HG03135 (cell line): ENCODE results near the gene SORBS2.

ENCODE experiments used
- ATAC-seq: cut with Tn5 transposase; IDR thresholded peaks from one replicate; pipeline ENCODE4 v1.9.1; 2021; ENCODE audit warnings: mild to moderate bottlenecking, moderate library complexity; ENCODE audit not compliant: unreplicated experiment

Gene SORBS2

DNA sequence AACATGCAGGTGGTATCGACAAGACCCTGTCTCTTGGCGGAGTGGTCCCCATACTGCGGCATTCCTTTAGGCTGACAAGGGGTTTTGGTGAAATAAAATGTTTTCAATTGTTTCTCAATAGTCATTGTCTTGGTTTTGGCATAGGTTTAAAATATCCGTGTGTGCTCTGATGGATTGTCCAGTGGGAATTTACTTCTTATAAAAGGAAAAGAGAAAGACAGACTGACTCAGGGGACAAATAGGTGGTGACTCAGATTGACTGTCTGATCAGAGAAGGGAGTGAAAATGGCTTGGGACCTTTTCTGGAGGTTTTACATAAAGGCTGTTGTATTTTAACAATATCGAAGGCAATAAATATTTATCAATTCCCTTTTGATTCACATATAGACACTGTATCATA lies 129.8 kb downstream of the SORBS2 start:
- no peak for ATAC-seq

DNA sequence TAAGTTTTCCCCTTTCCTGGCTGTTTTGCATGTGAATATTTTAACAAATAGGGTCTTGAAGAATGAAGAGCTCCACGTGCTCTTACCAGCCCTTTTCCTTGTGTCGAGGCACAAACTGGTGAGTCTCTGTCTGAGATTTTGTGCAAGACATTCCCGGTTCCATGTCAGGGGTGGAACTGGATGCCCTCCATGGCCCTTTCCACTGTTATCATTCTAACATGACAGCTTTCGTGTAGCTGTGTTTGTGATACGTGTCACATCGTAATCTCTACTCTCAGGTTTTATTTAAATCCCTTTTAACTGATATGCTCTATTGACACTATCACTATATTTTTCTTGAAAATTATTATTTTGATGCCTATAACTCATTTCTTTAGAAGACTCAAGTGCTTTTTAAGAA lies 130.4 kb downstream of the SORBS2 start:
- no peak for ATAC-seq

DNA sequence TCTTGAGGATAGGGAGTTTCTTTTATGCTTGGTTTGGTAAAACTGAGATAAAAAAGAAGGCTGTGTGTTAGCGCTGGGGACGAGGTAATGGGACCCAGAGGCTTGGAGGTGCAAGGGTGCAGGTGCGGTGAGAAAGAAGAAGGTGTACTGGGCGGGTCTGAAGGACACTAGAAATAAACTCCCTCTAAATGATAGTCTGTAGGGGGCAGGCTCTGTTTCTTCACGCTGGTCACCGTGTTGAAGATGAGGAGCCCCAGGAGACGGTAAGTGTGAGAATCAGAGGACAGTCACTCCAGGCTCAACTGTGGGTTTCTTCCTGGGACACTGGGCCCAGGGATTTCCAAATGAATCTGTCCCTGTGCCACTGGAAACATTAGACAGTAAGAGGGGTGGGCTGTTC lies 131.4 kb downstream of the SORBS2 start:
- ATAC-seq: no peak

DNA sequence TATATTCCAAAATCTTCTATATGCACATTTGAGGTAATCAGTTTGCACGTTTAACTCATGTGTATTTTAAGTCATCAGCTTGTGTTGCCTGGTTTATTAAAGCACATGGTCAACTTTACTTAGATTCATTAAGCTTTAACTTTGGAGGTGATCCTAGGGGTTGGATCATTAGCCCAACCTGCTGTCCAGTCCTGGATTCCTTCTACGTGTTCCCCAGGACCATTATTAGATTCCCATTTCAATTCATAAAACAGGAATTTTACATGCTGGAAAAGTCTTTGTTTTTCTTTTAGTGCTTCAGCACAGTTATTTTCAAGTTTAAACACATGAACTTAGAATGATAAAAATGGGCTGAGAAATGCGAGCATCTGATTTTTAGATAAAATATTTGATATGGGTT lies 132.5 kb downstream of the SORBS2 start:
- ATAC-seq: no peak

DNA sequence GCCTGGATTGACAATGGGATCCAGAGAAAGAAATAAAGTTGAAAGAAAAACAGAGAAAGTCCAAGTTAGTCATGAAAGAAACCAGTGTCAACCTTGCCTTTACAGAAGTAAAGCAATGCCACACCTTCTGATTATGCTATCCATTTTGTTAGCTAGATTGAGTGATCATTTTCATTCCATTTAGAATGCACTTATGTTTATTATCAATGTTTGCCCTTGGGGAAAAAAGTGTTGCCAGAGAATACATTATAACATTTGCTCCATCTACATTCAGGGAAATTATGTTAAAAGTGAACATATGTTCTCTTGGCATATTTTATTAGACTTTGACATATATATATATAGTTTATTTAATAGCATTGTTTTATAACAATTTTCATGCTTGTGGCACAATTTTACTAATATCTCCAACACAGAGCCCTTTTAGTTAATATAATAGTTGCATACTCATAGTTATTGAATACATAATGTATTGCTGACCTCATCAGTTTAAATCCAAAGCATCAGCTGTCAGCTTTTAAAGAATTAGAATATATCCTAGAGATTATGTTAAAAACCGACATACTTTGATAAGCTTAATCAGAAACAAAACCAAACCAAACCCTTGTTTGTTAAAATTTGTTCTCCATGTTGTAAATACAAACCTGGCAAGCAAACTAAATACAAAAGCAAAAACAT lies 134.2 kb downstream of the SORBS2 start:
- ATAC-seq: no peak

DNA sequence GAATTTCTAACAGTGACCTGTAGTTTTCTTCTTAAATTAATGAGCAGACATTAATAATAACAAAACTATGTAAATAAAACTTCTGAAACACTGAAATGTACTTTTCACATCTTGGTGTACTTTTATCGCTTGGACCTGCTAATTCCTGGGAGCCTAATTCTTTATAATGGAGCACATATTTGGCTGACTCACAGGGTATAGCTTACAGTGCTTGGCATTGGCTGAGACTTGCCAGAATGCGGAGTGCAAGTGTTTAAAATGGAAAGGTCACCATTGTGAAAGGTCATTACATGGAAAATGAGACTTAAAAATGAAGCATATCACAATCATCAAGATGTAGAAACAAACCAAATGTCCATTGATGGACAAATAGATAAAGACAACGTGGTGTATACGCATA lies 139.4 kb downstream of the SORBS2 start:
- no peak for ATAC-seq

DNA sequence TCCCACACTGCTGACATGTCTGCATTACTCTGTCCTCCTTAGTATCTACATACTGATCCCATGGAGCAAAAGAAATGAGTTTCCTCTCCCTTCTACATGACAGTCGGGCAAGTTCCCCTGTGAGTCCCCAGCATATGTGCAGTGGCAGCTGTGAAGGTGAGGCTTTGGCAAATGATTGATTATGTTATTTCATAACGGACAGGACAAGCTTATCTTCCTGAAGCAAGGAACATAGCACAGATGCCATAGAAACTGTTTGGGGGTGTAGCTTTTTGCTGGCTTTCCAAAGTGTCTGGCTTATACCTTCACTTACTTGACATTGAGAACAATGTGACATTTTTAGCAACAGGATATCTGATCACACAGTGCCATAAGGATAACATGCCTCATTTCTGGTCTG lies 139.8 kb downstream of the SORBS2 start:
- no peak for ATAC-seq

DNA sequence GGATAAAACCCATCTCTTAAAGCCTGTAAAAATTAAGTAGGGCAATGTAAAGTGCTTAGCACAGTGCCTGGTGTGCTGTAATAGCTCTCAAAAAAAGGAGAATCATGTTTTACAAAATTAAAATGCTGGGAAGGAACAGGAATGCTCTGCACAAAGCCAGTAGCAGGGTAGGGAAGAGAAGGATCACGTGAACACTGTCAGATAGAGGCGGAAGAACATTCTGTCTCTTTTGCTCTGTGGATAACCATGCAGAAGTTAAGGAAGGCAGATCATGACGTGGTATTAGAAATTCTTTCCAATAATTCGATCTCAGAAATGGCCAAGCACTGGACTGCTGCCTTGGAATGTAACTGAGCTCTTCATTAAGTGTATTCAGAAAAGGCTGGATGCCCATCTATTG lies 140.5 kb downstream of the SORBS2 start:
- no peak for ATAC-seq

DNA sequence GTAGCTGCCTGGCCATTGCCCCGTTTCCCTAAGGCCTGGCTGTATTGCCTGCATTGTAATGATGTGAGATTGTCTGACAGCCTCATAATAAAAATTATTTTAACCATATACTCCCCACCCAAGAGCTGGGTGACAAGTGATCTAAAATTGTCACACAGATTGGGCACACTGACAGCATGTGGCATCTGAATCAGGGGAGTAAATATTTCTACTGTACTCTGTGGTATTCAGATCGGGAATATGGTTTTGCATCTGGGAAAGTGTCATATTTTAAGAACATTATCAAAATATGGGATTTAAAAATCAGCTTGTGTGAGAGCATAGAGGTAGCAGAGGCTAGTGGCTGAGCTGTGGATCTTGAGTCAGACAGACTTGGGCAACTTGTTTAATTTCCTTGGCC lies 140.9 kb downstream of the SORBS2 start:
- no peak for ATAC-seq

DNA sequence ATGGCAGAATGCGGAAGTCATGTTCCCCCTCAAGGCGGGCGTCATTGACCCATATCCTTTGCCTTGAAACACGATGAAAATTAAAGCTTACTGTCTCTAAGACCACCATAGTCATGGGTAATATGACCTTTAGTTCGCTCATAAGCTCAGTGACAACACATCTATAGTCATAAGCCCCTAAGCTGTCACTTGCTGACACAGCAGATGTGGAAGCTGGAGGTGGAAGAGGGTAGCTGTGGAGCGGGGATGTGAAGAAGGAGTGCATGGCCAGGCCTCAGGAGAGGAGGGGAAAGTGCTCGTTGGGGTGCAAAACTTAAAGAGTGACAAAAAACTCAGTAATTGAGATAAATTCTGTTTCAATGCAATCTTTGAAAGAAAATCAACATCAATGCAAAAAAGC lies 142.7 kb downstream of the SORBS2 start:
- no peak for ATAC-seq

DNA sequence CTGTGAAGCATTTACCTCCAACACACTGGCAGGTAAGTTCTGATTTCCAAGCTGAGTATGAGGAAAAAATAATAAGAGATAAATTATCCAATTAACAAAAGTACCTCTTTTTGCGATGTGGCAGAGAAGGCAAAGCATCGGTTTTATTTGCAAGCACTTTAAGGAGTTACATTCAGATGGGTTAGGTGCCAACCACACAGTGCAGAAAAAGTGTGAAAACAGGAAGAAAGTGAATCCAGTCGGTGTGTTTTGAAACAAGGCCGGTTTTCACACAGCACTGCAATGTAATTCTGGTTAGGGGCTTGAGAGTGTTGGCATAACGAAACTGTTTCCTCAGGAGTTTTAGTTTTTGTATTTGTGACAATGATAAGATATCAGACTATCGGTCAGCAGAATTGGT lies 145.8 kb downstream of the SORBS2 start:
- no peak for ATAC-seq

DNA sequence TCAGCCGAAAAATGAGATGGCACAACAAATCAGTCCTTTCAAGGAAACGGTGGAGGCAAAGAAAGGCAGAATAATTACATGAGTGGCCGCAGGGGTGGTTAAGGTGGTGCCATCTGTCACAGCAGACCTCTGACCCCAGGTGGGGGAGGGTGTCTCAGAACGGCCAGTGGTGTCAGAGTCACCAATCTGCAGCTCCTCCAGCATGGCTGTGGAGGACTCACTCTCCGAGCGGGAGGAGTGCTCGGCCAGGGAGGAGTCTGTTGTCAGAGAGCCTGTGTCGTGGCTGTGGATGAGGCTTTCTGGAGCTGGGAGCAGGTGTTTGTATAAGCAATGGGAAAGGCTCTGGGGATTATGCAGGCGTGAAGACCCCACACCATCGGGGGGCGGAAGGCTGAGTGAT lies 146.3 kb downstream of the SORBS2 start:
- ATAC-seq: no peak

DNA sequence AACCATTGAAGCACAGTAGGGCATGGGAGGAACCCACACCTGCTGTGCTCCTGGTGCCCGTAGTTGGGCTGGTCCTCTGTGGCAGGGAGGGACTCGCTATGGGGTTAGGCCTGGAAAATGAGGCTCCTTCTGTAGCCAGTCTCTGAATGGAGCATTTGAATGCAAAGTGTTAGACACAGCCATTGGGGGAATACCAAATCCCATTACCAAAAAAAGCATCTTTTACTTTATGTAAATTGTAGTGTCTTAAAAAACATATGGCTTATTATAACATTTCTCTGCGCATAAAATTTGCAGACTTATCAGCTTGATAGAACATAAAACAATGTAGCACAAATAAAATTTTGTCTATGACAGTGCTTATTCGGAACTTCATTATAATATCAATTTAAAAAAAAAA lies 147.5 kb downstream of the SORBS2 start:
- no peak for ATAC-seq

DNA sequence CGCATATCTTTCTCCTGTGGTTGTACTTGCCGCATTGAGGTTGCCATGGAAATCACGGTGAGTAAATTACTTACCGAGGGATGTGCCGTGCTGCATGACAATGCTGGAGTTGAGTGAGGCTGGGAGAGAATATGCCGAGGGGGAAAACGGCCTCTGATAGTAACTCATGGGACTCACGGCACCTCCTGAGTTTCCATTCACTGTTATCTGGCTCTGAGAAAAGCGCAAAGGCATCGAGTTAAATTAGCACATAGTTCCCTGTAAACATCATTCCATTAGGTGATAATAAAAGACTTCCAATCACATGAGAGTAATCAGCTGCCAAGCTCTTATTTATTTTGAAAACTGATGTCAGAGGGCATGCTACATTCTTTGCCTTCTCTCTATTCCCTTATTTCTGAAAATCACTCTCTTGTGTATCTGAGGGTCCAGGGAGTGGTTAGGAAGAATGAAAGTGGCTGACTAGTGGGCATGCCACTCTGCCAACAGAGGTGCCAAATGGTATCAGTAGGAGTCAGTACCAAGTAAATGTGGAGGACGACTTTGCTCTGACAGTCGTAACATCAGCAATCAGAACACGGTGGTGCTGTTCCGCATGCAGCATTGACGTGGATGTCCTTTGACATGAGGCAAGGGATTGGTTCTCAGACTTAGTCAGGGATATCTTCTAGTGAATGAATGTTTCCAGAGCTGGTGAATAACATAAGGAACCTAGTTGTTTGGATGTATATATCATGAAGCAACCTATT lies 149.8 kb downstream of the SORBS2 start:
- no peak for ATAC-seq

DNA sequence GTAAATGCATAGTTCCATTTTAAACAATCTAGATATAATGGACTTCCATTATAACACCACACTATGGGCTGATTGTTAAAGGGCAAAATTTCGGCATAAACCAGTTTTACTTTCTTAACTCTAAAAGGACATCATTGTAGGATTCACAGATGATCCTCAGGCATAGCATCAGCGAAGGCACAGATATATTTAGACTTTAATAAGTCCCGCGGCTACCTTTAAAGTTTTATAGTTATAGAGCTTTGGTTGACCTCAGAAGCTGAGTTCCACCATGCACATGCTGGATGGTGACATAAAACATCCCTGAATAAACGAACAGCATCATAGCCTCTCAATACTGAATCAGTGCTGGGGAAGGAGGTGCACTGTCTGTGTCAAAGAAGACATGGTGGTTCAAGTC lies 151.7 kb downstream of the SORBS2 start:
- ATAC-seq: no peak

DNA sequence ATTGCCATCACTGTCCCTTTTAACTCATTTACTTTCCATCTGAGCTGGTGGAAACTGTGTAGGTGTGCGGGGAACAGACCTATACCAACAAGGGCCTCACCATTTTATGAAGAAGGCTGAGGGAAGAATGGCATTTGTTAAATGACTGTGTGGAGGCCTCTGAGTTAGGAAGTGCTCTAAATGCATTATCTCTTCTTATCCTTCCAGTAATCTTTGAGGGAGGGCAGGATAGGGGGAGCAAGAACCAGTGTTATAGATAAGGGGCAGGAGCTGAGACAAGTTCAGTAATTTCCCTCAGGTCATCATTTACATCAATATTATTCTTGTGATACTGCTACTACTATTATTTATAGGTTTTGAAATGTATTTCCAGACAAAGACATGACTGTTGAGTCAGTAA lies 154.3 kb downstream of the SORBS2 start:
- ATAC-seq: no peak

DNA sequence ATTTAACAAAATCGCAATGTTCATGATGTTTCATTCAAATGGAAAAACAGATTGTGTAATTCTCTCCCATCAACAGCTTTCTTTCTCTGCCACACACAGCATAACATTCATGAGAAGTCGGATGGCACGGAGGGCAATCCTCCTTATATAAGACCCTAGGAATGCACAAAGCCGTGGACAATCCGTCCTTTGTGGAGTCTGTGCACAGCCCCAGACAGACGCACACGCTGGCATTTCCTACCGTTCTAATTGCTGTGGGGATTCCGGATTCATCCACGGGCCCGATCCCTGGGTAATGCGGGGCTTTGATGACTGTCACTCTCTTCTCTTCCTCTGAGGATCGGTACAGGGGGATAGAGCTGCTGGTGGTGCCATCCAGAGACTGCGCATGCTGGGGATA lies 154.8 kb downstream of the SORBS2 start:
- no peak for ATAC-seq

DNA sequence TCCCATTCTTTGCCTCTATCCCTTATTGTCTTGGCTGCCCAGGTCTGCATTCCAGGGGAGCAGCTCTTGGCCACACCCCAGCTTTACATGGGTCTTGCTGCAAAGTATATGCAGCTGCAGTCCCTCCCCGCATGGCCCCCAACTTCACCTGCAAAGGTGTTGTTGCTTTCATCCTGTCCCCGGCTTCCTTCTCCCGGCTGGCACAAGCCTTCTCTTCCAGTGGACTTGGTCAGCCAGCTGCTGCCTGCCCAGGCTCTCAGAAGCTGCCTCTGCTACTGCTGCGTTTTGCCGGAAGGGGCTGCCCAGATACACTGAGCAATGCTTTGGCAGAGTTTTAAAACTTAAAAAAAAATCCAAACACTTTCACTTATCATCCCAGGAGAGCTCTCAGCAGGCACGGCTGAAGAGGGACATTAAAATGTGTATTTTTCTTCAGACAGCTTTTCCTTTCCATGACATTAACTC lies 155.5 kb downstream of the SORBS2 start:
- ATAC-seq: no peak

DNA sequence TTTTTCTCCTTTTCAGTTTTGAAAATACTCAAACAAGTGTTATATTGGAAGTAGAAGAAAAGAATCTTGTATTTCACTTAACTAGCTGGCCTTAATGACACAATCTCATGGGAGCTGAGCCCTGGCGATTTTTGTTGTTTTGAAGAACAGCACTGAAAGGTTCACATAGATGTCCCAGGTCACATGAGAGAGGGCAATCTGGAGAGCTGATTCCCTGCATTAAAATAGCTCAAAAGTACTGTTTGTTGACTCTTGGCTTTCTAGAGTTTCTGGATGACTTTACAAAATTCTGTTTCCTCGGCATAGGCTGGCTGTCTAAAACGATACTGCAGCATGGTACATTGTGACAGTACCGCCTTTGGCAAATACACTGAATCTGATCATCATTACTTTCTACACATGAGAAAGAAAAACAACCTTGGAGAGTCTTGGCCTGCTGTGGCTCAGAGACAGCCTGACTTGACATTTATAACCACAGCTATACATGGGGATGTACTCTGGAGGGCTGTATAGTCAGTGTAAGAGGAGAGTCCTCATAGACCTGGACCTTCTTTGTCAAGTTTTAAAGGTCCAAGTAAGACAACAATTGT lies 156.9 kb downstream of the SORBS2 start:
- ATAC-seq: no peak

DNA sequence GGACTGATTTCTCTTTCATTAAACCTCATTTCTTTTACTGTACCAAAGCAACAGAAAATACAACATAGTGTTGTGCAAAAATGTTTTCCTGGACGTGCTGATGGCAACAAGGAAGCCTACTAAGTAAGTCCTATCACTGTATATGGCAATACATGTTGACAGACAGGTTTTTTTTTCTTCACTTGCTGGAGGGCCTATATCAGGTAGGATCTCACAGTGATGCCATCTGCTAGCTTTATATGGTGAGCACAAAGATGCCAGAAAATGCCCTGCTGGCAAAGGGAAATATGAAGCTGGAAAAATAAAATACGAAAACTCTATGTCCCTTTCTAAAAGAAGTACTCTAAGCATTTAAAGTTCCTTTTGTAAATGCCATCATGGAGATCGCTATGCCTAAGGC lies 157.7 kb downstream of the SORBS2 start:
- ATAC-seq: no peak

DNA sequence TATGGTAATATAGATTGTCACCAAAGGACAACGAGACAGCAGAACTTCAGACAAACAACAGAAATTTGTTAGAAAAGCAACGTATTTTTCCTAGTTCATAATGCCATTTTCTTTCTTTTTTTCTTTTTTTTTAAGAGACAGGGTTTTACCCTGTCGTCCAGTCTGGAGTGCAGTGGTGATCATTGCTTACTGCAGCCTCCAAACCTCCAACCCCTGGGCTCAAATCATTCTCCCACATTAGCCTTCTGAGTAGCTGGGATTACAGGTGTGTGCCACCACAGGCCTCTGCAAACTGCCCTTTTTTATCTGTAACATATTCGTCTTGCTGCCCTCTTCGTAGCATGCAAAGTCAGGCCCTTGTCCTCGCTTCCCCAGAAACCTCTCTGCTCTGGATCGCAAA lies 160.1 kb downstream of the SORBS2 start:
- ATAC-seq: no peak

DNA sequence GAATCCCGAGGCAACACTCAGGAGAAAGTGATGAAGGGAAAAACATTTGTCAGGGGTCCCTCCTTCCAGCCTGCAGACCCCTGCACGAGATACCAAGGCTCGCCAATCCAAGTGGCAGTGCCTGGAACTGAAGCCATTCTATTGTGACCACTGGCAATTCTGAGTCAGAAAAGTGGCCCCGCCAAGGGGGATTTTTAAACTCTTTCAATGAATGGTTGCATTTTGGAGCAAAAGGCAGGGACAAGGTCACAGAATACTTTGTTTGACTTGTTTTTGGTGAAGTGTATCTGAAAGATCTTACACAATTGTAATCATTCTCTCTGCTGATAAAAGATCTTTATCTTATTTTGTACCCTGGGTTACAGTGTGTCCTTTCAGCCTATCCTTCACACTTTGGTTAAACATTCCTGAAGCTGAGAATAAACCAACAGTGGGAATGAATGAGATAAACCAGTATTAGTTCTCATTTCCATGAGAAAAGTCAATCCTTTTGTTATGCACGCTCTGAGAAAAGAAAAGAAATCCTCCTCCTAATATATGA lies 160.8 kb downstream of the SORBS2 start:
- no peak for ATAC-seq
